ENCODE data around the gene CAPN9. TPM values are rescaled to one million over a fixed set of nuclear protein-coding genes. Genes with fewer than 3 reads are reported as not detected.

Gene CAPN9
- total and polyA plus RNA-seq, 9 of the 15 experiments (the other 6 are each of a cell fraction or from before 2014, with no cell fraction given) = not detected

DNA sequence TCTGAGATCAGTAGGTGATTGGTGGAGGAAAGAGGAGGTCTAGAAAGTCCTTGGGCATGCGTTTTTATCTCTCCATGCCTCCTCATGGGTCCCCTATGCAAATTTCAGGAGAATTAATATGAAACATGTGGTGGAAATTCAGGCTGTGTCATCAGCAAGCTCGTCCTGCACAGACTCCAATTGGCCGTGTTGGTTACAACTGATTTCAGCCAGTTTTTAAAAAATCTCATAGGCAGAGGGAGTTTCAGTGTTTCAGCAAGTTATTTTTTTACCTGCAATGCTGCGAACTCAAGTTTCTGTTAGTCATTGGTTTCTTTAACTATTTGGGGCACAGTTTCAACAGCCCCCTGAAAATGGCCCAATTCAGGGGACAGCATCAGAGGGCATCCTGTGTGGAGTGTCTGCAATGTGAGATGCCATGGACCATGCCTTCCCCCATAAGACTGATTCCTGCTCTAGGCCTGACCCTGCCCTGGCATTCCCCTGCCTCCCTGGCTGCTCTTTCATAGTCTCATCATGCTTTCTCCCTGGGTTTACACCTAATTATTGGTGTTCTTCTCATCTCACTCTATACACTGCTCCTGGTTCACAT is 61.2 kb downstream of the CAPN9 start:
- ATAC-seq = no peak
- Histone ChIP-seq H3K27me3 (ENCODE audit: control insufficient read depth in 2 of 2, insufficient read depth in 2 of 2, low read length in 2 of 2) (peaks cover 0 to 12% of the 10 kb centered on the region in 2 experiments; a peak in 2 of 5 replicates), H3K4me2 (ENCODE audit: insufficient read depth, low read length) (no peak overlapping the region), H2AFZ (ENCODE audit: low read depth, low read length) (no peak overlapping the region), H3K9me3 (replicated peaks; ENCODE audit: control insufficient read depth, insufficient read depth, low read depth, low read length) (peaks cover 6% of the 10 kb centered on the region), H3K36me3 (ENCODE audit: control insufficient read depth, insufficient read depth, low read length) (no peaks in the 10 kb centered on the region), H3K9me1 (ENCODE audit: control insufficient read depth, insufficient read depth, low read length) (no peaks in the 10 kb centered on the region), H3K4me3 (no peak overlapping the region), H3K79me2 (ENCODE audit: control insufficient read depth, insufficient read depth, low read length) (no peaks in the 10 kb centered on the region), H3K9ac (ENCODE audit: insufficient read depth in 1 of 2, low read depth in 2 of 2, low read length in 2 of 2) (no peak overlapping the region), H3K27ac (ENCODE audit: extremely low read depth, low read depth, low read length) (no peak overlapping the region), H4K20me1 (replicated peaks; ENCODE audit: control insufficient read depth, insufficient read depth, low read length) (no peaks in the 10 kb centered on the region), H3K4me1 (replicated peaks in 1 of 2; ENCODE audit: control insufficient read depth in 2 of 2, insufficient read depth in 2 of 2, low read length in 2 of 2) (no peaks in the 10 kb centered on the region)
- TF ChIP-seq MTA1 (IDR thresholded peaks at IDR 0.05; ENCODE audit: borderline replicate concordance) (no peak), SREBF2 (CRISPR knock-in tag; IDR thresholded peaks at IDR 0.05) (no peak), MBD2 (IDR thresholded peaks at IDR 0.05; ENCODE audit: borderline replicate concordance, low read depth) (no peak), MCM7 (IDR thresholded peaks at IDR 0.05) (no peak), RBM22 (IDR thresholded peaks at IDR 0.05; ENCODE audit: low read depth, low read length, poor library complexity, severe bottlenecking) (no peak), YBX1 (IDR thresholded peaks at IDR 0.05) (no peak), MAFK (IDR thresholded peaks at IDR 0.05; ENCODE audit: low read length) (no peak)
- TF ChIP-seq, protein P1, sequence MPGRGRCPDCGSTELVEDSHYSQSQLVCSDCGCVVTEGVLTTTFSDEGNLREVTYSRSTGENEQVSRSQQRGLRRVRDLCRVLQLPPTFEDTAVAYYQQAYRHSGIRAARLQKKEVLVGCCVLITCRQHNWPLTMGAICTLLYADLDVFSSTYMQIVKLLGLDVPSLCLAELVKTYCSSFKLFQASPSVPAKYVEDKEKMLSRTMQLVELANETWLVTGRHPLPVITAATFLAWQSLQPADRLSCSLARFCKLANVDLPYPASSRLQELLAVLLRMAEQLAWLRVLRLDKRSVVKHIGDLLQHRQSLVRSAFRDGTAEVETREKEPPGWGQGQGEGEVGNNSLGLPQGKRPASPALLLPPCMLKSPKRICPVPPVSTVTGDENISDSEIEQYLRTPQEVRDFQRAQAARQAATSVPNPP (IDR thresholded peaks at IDR 0.05; ENCODE audit: borderline replicate concordance, insufficient read depth, insufficient read length) = no peak
- BruUV-seq (replicated peaks) = no TSS peak
- ChIA-PET CTCF (ENCODE audit: low intra/inter-chr PET ratio) (no interaction called here), POLR2A (no interaction called here)
- intact Hi-C loops (cut with micrococcal nuclease) = no loop called here
- WGBS (ENCODE audit: insufficient coverage, low coverage, missing lambda C conversion rate) = 3% methylated on average over 4 of the region's 4 CpGs
- in situ Hi-C loops (cut with MboI) = loop anchor here (10.0 kb wide), 1 partner anchor 796 kb away; no protein-coding TSS in a partner anchor
- no peak for DNase-seq (ENCODE audit: extremely low read depth in 1 of 4, low spot score in 3 of 4)
- FAIRE-seq = no peak
